ENCODE data around the gene CD28. TPM values are rescaled to one million over a fixed set of nuclear protein-coding genes. Genes with fewer than 3 reads are reported as not detected.

CD28 gene
- total and polyA plus RNA-seq, 9 of the 15 experiments (the other 6 are each of a cell fraction or from before 2014, with no cell fraction given), result 0.01 to 0.11 TPM; not detected in 7

DNA sequence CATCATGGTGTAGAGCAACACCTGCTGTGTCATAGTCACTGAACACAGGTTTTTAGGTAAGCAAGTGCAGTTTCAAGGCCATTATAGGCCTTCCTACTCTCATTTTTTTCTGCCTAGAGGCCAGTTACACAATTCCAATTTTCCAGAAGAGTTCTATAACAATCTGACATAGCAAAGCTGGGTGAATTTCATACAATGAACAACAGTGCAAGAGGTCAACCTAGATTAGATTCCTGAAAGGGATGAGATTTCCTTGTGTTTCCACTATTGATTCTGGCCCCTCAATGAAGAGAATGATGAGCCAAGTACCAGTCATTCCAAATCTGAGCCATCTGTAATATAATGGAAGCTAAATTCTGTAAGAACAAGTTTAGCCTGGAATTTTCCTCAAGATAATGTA lies 15.3 kb upstream of the CD28 start (continued):
- TF ChIP-seq, protein P1, sequence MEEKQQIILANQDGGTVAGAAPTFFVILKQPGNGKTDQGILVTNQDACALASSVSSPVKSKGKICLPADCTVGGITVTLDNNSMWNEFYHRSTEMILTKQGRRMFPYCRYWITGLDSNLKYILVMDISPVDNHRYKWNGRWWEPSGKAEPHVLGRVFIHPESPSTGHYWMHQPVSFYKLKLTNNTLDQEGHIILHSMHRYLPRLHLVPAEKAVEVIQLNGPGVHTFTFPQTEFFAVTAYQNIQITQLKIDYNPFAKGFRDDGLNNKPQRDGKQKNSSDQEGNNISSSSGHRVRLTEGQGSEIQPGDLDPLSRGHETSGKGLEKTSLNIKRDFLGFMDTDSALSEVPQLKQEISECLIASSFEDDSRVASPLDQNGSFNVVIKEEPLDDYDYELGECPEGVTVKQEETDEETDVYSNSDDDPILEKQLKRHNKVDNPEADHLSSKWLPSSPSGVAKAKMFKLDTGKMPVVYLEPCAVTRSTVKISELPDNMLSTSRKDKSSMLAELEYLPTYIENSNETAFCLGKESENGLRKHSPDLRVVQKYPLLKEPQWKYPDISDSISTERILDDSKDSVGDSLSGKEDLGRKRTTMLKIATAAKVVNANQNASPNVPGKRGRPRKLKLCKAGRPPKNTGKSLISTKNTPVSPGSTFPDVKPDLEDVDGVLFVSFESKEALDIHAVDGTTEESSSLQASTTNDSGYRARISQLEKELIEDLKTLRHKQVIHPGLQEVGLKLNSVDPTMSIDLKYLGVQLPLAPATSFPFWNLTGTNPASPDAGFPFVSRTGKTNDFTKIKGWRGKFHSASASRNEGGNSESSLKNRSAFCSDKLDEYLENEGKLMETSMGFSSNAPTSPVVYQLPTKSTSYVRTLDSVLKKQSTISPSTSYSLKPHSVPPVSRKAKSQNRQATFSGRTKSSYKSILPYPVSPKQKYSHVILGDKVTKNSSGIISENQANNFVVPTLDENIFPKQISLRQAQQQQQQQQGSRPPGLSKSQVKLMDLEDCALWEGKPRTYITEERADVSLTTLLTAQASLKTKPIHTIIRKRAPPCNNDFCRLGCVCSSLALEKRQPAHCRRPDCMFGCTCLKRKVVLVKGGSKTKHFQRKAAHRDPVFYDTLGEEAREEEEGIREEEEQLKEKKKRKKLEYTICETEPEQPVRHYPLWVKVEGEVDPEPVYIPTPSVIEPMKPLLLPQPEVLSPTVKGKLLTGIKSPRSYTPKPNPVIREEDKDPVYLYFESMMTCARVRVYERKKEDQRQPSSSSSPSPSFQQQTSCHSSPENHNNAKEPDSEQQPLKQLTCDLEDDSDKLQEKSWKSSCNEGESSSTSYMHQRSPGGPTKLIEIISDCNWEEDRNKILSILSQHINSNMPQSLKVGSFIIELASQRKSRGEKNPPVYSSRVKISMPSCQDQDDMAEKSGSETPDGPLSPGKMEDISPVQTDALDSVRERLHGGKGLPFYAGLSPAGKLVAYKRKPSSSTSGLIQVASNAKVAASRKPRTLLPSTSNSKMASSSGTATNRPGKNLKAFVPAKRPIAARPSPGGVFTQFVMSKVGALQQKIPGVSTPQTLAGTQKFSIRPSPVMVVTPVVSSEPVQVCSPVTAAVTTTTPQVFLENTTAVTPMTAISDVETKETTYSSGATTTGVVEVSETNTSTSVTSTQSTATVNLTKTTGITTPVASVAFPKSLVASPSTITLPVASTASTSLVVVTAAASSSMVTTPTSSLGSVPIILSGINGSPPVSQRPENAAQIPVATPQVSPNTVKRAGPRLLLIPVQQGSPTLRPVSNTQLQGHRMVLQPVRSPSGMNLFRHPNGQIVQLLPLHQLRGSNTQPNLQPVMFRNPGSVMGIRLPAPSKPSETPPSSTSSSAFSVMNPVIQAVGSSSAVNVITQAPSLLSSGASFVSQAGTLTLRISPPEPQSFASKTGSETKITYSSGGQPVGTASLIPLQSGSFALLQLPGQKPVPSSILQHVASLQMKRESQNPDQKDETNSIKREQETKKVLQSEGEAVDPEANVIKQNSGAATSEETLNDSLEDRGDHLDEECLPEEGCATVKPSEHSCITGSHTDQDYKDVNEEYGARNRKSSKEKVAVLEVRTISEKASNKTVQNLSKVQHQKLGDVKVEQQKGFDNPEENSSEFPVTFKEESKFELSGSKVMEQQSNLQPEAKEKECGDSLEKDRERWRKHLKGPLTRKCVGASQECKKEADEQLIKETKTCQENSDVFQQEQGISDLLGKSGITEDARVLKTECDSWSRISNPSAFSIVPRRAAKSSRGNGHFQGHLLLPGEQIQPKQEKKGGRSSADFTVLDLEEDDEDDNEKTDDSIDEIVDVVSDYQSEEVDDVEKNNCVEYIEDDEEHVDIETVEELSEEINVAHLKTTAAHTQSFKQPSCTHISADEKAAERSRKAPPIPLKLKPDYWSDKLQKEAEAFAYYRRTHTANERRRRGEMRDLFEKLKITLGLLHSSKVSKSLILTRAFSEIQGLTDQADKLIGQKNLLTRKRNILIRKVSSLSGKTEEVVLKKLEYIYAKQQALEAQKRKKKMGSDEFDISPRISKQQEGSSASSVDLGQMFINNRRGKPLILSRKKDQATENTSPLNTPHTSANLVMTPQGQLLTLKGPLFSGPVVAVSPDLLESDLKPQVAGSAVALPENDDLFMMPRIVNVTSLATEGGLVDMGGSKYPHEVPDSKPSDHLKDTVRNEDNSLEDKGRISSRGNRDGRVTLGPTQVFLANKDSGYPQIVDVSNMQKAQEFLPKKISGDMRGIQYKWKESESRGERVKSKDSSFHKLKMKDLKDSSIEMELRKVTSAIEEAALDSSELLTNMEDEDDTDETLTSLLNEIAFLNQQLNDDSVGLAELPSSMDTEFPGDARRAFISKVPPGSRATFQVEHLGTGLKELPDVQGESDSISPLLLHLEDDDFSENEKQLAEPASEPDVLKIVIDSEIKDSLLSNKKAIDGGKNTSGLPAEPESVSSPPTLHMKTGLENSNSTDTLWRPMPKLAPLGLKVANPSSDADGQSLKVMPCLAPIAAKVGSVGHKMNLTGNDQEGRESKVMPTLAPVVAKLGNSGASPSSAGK (IDR thresholded peaks at IDR 0.05), result no peak
- TF ChIP-seq, protein P2, sequence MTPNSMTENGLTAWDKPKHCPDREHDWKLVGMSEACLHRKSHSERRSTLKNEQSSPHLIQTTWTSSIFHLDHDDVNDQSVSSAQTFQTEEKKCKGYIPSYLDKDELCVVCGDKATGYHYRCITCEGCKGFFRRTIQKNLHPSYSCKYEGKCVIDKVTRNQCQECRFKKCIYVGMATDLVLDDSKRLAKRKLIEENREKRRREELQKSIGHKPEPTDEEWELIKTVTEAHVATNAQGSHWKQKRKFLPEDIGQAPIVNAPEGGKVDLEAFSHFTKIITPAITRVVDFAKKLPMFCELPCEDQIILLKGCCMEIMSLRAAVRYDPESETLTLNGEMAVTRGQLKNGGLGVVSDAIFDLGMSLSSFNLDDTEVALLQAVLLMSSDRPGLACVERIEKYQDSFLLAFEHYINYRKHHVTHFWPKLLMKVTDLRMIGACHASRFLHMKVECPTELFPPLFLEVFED (CRISPR knock-in tag; conservative IDR thresholded peaks at IDR 0.05), result no peak
- no peak for TF ChIP-seq ZFP1 (CRISPR knock-in tag; IDR thresholded peaks at IDR 0.05)

Measured in K562 (cell line).